Mesothelial cell of epicardium (in vitro differentiated cells): ENCODE measurements around the gene CFAP299. TPM values are rescaled to one million over a fixed set of nuclear protein-coding genes. Genes with fewer than 3 reads are reported as not detected.

ENCODE experiments used
- DNase-seq, 2 experiments: peaks; one replicate each; pipeline ENCODE4 v3.0.0; 2021; ENCODE audit warnings: low spot score in 2 of 2; ENCODE audit not compliant: unreplicated experiment in 2 of 2
- H3K27ac Mint-ChIP-seq: 2 replicates; pipeline ENCODE4 v1.8.0; 2021; ENCODE audit warnings: mixed read lengths
- H3K27me3 Mint-ChIP-seq: 2 replicates; pipeline ENCODE4 v1.8.0; 2021; ENCODE audit warnings: low read depth, mixed read lengths
- H3K36me3 Mint-ChIP-seq: 2 replicates; pipeline ENCODE4 v1.8.0; 2021; ENCODE audit warnings: mixed read lengths
- H3K4me1 Mint-ChIP-seq: 2 replicates; pipeline ENCODE4 v1.8.0; 2021; ENCODE audit warnings: mixed read lengths
- H3K4me3 Mint-ChIP-seq: 2 replicates; pipeline ENCODE4 v1.8.0; 2021; ENCODE audit warnings: mild to moderate bottlenecking, moderate library complexity, mixed read lengths
- H3K9me3 Mint-ChIP-seq: 2 replicates; pipeline ENCODE4 v1.8.0; 2021; ENCODE audit warnings: mixed read lengths
- total RNA-seq: library from RNA; stranded (reverse); gene quantifications from 3 replicates; pipeline ENCODE4 v1.2.1, GENCODE V29; 2021
- TF ChIP-seq, protein P1 (sequence below): fragments of 200-600 bp; sonication (generic); IDR thresholded peaks from one replicate; pipeline ENCODE4 v1.5.0; 2021; ENCODE audit warnings: antibody characterized with exemption; ENCODE audit not compliant: unreplicated experiment

Gene CFAP299
- total RNA-seq, 1 donor from 2014 or later: 0.22 TPM

GRCh38 chr4:80585542-80585941 is 250.0 kb downstream of the CFAP299 start:
- H3K4me3 Mint-ChIP-seq: no peak overlapping the region
- no peak for DNase-seq
- no peaks in the 10 kb centered on the region for H3K36me3 Mint-ChIP-seq
- peaks cover 23% of the 10 kb centered on the region for H3K27me3 Mint-ChIP-seq
- TF ChIP-seq, protein P1, sequence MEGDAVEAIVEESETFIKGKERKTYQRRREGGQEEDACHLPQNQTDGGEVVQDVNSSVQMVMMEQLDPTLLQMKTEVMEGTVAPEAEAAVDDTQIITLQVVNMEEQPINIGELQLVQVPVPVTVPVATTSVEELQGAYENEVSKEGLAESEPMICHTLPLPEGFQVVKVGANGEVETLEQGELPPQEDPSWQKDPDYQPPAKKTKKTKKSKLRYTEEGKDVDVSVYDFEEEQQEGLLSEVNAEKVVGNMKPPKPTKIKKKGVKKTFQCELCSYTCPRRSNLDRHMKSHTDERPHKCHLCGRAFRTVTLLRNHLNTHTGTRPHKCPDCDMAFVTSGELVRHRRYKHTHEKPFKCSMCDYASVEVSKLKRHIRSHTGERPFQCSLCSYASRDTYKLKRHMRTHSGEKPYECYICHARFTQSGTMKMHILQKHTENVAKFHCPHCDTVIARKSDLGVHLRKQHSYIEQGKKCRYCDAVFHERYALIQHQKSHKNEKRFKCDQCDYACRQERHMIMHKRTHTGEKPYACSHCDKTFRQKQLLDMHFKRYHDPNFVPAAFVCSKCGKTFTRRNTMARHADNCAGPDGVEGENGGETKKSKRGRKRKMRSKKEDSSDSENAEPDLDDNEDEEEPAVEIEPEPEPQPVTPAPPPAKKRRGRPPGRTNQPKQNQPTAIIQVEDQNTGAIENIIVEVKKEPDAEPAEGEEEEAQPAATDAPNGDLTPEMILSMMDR: no peak
- no peak overlapping the region for H3K27ac Mint-ChIP-seq
- peaks cover 7% of the 10 kb centered on the region for H3K4me1 Mint-ChIP-seq
- no peaks in the 10 kb centered on the region for H3K9me3 Mint-ChIP-seq

GRCh38 chr4:80586716-80587115 is 251.2 kb downstream of the CFAP299 start:
- Mint-ChIP-seq H3K27ac (no peak overlapping the region), H3K4me1 (peaks cover 7% of the 10 kb centered on the region), H3K27me3 (peaks cover 19% of the 10 kb centered on the region), H3K9me3 (no peaks in the 10 kb centered on the region), H3K4me3 (no peak overlapping the region), H3K36me3 (no peaks in the 10 kb centered on the region)
- DNase-seq: no peak
- TF ChIP-seq, protein P1: no peak

DNA sequence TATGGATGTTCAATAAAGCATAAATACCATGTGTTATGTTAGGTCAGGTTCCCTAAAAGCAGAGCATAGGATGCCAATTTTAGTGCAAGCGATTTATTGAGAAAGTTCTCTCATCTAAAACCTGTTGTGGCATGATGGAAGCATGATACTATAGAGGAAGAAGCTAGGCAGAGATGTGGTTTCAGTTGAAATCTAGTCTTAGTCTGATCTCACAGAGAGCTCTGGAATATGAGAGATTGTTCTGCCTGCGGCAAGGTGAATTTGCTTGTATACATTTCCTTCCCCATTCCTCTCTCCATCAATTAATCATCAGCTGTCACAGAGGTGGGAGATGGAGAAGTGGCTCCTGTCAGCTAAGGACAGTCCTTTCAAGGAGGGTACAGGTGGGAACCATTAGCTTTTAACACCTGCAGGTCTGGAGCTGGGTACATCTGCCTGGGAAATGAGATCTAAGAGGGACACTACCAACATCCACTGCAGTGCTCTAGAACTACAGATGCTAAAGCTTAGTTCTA is 252.4 kb downstream of the CFAP299 start:
- H3K36me3 Mint-ChIP-seq: no peaks in the 10 kb centered on the region
- TF ChIP-seq, protein P1: no peak
- peaks cover 12% of the 10 kb centered on the region for H3K4me1 Mint-ChIP-seq
- no peaks in the 10 kb centered on the region for H3K9me3 Mint-ChIP-seq
- DNase-seq: no peak
- H3K4me3 Mint-ChIP-seq: no peak overlapping the region
- no peak overlapping the region for H3K27ac Mint-ChIP-seq
- H3K27me3 Mint-ChIP-seq: peaks cover 16% of the 10 kb centered on the region

DNA sequence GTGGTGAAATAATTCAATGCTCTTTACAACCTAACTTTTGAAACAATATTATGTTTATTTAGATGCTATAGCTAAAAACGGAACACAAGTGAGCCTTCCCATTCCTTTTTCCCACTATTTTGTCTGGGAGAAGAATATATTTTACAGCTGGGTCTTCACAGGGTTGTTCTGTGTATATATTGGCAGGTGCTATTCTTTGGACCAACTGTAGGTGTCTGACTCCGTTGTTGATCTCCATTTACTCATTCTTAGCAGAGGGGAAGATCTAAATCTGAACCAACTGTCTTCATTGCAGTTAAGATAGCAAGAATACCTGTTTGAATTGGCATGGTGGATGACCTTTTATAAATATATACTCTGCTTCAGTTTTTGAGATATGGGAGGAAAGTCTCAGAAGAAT is 257.4 kb downstream of the CFAP299 start:
- Mint-ChIP-seq H3K27me3 (peaks cover 10% of the 10 kb centered on the region), H3K4me3 (no peak overlapping the region), H3K36me3 (no peaks in the 10 kb centered on the region)

DNA sequence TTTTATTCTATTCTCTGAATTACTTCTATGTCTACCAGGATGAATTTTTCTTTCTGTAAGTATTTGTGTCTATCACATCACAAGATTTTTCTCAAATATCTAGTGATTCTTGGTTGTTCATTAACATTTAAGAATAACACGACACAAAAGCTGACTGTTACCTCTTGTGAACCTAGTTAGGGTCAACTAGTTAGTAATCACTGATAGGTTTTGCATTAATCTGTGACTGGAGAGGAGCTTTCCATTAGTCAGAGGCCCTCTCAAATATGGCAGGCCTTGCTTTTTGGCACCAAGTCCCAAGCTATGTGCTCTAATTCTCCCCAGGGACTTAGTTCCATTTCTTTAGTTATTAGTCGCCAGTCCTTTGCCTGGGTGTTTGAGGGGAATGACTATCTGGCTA is 259.2 kb downstream of the CFAP299 start:
- no peak for DNase-seq
- H3K4me1 Mint-ChIP-seq: peaks cover 20% of the 10 kb centered on the region
- no peaks in the 10 kb centered on the region for H3K9me3 Mint-ChIP-seq
- no peaks in the 10 kb centered on the region for H3K27me3 Mint-ChIP-seq
- no peaks in the 10 kb centered on the region for H3K36me3 Mint-ChIP-seq
- H3K4me3 Mint-ChIP-seq: no peak overlapping the region
- TF ChIP-seq, protein P1: no peak
- no peak overlapping the region for H3K27ac Mint-ChIP-seq

More for the DNA sequence above, 257.4 kb downstream of the CFAP299 start:
- Mint-ChIP-seq H3K9me3 (no peaks in the 10 kb centered on the region), H3K27ac (no peak overlapping the region), H3K4me1 (peaks cover 18% of the 10 kb centered on the region)
- TF ChIP-seq, protein P1: no peak
- DNase-seq: no peak
